Keratinocyte (primary cell): ENCODE results near the gene MICAL3. TPM values are rescaled to one million over a fixed set of nuclear protein-coding genes. Genes with fewer than 3 reads are reported as not detected.

Experiments used
- DNase-seq: peaks from one replicate; pipeline ENCODE4 v3.0.0-alpha.2; 2011; ENCODE audit warnings: low read depth, missing footprints, low spot score
- FAIRE-seq: peaks from 2 replicates; lab custom pipeline; 2011; peaks lifted over from hg19 to GRCh38; lab: Jason Lieb, UNC
- H2AFZ ChIP-seq: 2 replicates; pipeline ENCODE4 v1.6.0; 2012; ENCODE audit warnings: low read length, control low read depth, inconsistent platforms; ENCODE audit not compliant: control insufficient read depth
- H3K27ac ChIP-seq: 2 replicates; pipeline ENCODE4 v1.5.1; 2011; ENCODE audit warnings: low read length; ENCODE audit not compliant: control insufficient read depth, insufficient read depth
- H3K27me3 ChIP-seq: 3 replicates; pipeline ENCODE4 v1.6.0; 2011; ENCODE audit warnings: low read length; ENCODE audit not compliant: control insufficient read depth, insufficient read depth; ENCODE audit errors: extremely low read depth
- H3K36me3 ChIP-seq, 2 experiments: 2 replicates in 1 of 2; 3 replicates in 1 of 2; pipeline ENCODE4 v1.5.1; 2011; ENCODE audit warnings: low read length in 2 of 2, mild to moderate bottlenecking in 1 of 2; ENCODE audit not compliant: control insufficient read depth in 2 of 2, insufficient read depth in 2 of 2; ENCODE audit errors: extremely low read depth in 1 of 2
- H3K4me1 ChIP-seq: 3 replicates; pipeline ENCODE4 v1.5.1; 2011; ENCODE audit warnings: low read length; ENCODE audit not compliant: control insufficient read depth, insufficient read depth; ENCODE audit errors: extremely low read depth
- H3K4me2 ChIP-seq: 3 replicates; pipeline ENCODE4 v1.6.0; 2011; ENCODE audit warnings: low read depth, low read length; ENCODE audit not compliant: control insufficient read depth, insufficient read depth; ENCODE audit errors: extremely low read depth
- H3K4me3 ChIP-seq, 3 experiments: fragments of 200-600 bp in 1 of 3; sonication (generic) in 1 of 3; 2 replicates in 2 of 3; 3 replicates in 1 of 3; pipeline ENCODE4 v1.5.1; 2011 to 2016; ENCODE audit warnings: low read length in 3 of 3, mild to moderate bottlenecking in 3 of 3, control low read depth in 2 of 3, inconsistent platforms in 1 of 3, low read depth in 1 of 3, mixed read lengths in 1 of 3, mixed run types in 1 of 3, moderate library complexity in 1 of 3; ENCODE audit not compliant: control insufficient read depth in 2 of 3, insufficient read depth in 2 of 3; ENCODE audit errors: extremely low read depth in 1 of 3
- H3K79me2 ChIP-seq: 2 replicates; pipeline ENCODE4 v1.6.0; 2012; ENCODE audit warnings: low read length; ENCODE audit not compliant: control insufficient read depth, insufficient read depth
- H3K9ac ChIP-seq: 3 replicates; pipeline ENCODE4 v1.6.0; 2011; ENCODE audit warnings: low read length; ENCODE audit not compliant: control insufficient read depth, insufficient read depth; ENCODE audit errors: extremely low read depth
- H3K9me1 ChIP-seq: 3 replicates; pipeline ENCODE4 v1.6.0; 2011; ENCODE audit warnings: low read length; ENCODE audit not compliant: control insufficient read depth, insufficient read depth; ENCODE audit errors: extremely low read depth
- H3K9me3 ChIP-seq: 2 replicates; pipeline ENCODE4 v1.5.1; 2012; ENCODE audit warnings: low read depth, low read length; ENCODE audit not compliant: control insufficient read depth
- H4K20me1 ChIP-seq: 3 replicates; pipeline ENCODE4 v1.6.0; 2011; ENCODE audit warnings: low read length; ENCODE audit not compliant: control insufficient read depth, insufficient read depth; ENCODE audit errors: extremely low read depth
- EZH2 ChIP-seq: IDR thresholded peaks from one replicate; pipeline ENCODE4 v1.6.1; 2012; ENCODE audit warnings: inconsistent platforms, mild to moderate bottlenecking, low read length, moderate library complexity
- dilution Hi-C: fragments of 300-500 bp; cut with MboI; formaldehyde crosslinking; loops from one replicate; pipeline ENCODE4 v1.7.0; 2020; ENCODE audit warnings: low sequenced_read_pairs; ENCODE audit not compliant: extremely low pct_ligation_motif_present
- polyA plus RNA-seq, 5 experiments: library from polyadenylated mRNA; depleted of rRNA in 3 of 5; stranded (reverse) in 3 of 5; stranded (forward) in 1 of 5; unstranded in 1 of 5; fragments of >200 nt; gene quantifications; 1 replicate in 1 of 5; 2 replicates in 3 of 5; 3 replicates in 1 of 5; pipeline versions ENCODE4 v1.2.1 to v1.2.3, GENCODE V29; 2011 to 2012; ENCODE audit warnings: missing spikeins in 2 of 5, low read depth in 1 of 5, low replicate concordance in 1 of 5
- TF ChIP-seq, protein P1 (sequence below), 3 experiments: IDR thresholded peaks in 1 of 3; conservative IDR thresholded peaks in 1 of 3; optimal IDR thresholded peaks in 1 of 3; 2 replicates in 2 of 3; 3 replicates in 1 of 3; pipeline versions ENCODE3 to v1.5.1; 2011; ENCODE audit warnings: low read length in 3 of 3, mild to moderate bottlenecking in 3 of 3, moderate library complexity in 2 of 3, control low read depth in 1 of 3, inconsistent platforms in 1 of 3; ENCODE audit not compliant: insufficient read depth in 2 of 3; ENCODE audit errors: extremely low read depth in 1 of 3

Gene MICAL3
- polyA plus RNA-seq, 1 donor (not counting 4 experiments of a cell fraction or from before 2014, with no cell fraction given): 27.9 TPM

DNA sequence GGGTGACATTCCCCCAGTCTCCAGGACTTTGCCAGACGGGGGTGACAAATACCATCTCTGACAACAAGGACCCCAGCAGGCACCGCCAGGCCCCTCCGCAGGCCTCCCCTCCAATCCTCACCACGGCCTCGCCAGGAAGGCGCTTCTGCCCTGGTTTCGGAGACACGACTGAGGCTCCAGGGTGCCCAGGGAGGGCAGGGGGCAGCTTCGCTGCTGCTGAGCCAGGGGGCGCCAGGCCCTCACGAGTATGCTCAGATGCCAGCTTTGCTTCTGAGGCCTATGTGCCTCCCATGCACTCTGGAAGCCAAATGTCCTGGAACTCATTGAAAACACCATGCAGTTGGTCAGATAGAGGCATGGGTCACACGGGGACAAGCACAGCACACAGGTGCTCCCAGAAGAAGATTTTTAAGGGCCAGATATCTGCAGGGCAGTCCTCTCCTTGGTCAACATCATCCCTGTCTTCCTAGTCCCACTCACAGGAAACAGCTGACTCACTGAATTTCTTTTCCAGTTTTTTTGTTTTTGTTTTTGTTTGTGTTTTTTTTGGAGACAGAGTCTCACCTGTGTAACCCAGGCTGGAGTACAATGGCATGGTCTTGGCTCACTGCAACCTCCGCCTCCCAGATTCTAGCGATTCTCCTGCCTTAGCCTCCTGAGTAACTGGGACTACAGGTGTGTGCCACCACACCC is 270.0 kb downstream of the MICAL3 start:
- no peak overlapping the region for H3K27ac ChIP-seq
- H3K79me2 ChIP-seq: no peaks in the 10 kb centered on the region
- no peak for FAIRE-seq
- no peak overlapping the region for H3K4me3 ChIP-seq
- H3K4me2 ChIP-seq: no peak overlapping the region
- H3K9me1 ChIP-seq: no peaks in the 10 kb centered on the region
- H3K27me3 ChIP-seq: no peaks in the 10 kb centered on the region
- no peaks in the 10 kb centered on the region for H3K9me3 ChIP-seq
- no peak for TF ChIP-seq EZH2
- TF ChIP-seq, protein P1, sequence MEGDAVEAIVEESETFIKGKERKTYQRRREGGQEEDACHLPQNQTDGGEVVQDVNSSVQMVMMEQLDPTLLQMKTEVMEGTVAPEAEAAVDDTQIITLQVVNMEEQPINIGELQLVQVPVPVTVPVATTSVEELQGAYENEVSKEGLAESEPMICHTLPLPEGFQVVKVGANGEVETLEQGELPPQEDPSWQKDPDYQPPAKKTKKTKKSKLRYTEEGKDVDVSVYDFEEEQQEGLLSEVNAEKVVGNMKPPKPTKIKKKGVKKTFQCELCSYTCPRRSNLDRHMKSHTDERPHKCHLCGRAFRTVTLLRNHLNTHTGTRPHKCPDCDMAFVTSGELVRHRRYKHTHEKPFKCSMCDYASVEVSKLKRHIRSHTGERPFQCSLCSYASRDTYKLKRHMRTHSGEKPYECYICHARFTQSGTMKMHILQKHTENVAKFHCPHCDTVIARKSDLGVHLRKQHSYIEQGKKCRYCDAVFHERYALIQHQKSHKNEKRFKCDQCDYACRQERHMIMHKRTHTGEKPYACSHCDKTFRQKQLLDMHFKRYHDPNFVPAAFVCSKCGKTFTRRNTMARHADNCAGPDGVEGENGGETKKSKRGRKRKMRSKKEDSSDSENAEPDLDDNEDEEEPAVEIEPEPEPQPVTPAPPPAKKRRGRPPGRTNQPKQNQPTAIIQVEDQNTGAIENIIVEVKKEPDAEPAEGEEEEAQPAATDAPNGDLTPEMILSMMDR (optimal IDR thresholded peaks at IDR 0.05 in 1 of 3, IDR thresholded peaks at IDR 0.05 in 1 of 3, conservative IDR thresholded peaks at IDR 0.05 in 1 of 3; ENCODE audit: extremely low read depth in 1 of 3, insufficient read depth in 2 of 3, low read length in 3 of 3): peak; percentile 11 to 67 (median 13)
- H3K9ac ChIP-seq: no peak overlapping the region
- H4K20me1 ChIP-seq: no peaks in the 10 kb centered on the region
- H2AFZ ChIP-seq: no peak overlapping the region
- no peaks in the 10 kb centered on the region for H3K4me1 ChIP-seq
- DNase-seq: no peak
- no peaks in the 10 kb centered on the region for H3K36me3 ChIP-seq
- dilution Hi-C loops: no loop called here

DNA sequence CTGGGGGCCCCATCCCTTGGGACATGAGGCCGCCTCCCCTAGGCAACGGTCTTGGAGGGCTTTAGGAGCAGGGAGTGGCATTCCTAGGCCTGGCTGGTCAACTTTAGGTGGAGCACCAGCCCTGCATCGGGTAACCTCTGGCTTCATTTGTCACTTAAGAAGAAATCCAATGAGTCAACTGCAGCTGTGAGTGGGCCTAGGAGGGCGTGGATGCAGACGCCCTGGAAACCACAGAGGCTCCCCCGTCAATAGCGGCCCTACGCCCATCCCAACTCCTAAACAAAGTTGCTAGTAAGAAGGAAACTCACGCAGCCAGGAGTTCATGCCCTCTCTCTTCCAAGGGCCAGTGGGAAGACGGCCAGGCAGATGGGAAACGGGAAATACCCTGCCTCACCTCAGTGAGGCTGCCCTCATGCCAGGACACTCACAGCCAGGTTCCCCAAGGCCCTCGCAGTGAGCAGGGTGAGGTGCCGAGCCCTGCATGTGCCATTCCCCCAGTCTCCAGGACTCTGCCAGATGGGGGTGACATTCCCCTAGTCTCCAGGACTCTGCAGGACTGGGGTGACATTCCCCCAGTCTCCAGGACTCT is 270.9 kb downstream of the MICAL3 start:
- Histone ChIP-seq H3K4me3 (no peak overlapping the region), H3K27me3 (no peaks in the 10 kb centered on the region), H4K20me1 (no peaks in the 10 kb centered on the region), H3K27ac (no peak overlapping the region), H2AFZ (no peak overlapping the region), H3K79me2 (no peaks in the 10 kb centered on the region), H3K4me1 (no peaks in the 10 kb centered on the region), H3K4me2 (no peak overlapping the region), H3K9me1 (no peaks in the 10 kb centered on the region), H3K9ac (no peak overlapping the region), H3K36me3 (no peaks in the 10 kb centered on the region), H3K9me3 (no peaks in the 10 kb centered on the region)
- TF ChIP-seq, protein P1 (optimal IDR thresholded peaks at IDR 0.05 in 1 of 3, IDR thresholded peaks at IDR 0.05 in 1 of 3, conservative IDR thresholded peaks at IDR 0.05 in 1 of 3; ENCODE audit: extremely low read depth in 1 of 3, insufficient read depth in 2 of 3, low read length in 3 of 3): no peak
- no peak for TF ChIP-seq EZH2
- DNase-seq (no peak), FAIRE-seq (no peak)
- dilution Hi-C loops: no loop called here
